ENCODE results near the gene ADAM15.

ADAM15 gene

DNA sequence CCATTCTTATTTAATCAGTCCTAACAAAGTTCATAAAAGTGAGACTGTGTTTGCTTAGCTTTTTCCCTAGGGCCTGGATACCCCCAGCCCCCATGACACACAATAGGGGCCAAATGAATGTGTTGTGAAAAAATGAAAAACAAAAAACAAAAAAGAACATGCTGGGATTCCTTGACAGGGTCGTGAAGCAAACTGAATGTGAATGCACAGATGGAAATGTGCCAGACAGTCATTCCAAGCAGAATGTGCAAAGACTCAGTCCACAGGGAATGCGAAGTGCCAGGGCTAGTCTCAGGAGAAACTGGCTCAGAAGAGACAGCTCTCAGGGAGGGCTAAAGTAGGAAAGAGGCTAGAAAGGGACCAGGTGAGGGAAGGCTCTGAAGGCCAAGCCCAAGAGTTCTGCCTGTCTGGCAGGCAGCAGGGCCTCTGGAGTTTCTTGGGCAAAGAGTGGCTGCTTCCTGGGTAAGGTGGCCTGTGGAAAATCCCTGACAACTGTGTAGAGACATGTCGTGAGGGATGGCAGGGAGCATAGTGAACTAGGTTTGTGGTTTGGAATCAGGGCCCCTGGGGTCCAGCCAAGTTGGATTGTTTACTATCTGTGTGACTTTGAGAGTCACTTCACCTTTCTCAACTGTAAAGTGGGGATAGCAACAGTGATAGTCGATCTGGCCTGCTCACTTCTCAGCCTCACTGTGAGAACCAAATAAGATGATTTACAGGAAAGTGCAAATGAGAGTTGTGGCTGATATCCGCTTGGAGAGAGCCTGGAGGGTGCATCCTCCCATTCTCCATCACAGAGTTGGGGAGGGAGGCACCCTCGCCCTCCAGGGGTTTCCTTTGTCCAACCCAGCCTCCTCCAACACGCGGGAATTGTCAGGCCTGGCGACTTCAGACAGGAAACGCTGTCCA is 1.2 kb upstream of the ADAM15 start:
- DNase-seq (ENCODE audit: low read depth in 1 of 2, low spot score in 1 of 2) = no peak

GRCh38 chr1:155051342-155051776 is 243 bp downstream of the ADAM15 start:
- no peak for DNase-seq (ENCODE audit: low read depth in 1 of 2, low spot score in 1 of 2)

GRCh38 chr1:155051777-155052398 is 772 bp downstream of the ADAM15 start:
- no peak for DNase-seq (ENCODE audit: low read depth in 1 of 2, low spot score in 1 of 2)

GRCh38 chr1:155052439-155053395 is 1.6 kb downstream of the ADAM15 start:
- DNase-seq (ENCODE audit: low read depth in 1 of 2, low spot score in 1 of 2) = no peak

DNA sequence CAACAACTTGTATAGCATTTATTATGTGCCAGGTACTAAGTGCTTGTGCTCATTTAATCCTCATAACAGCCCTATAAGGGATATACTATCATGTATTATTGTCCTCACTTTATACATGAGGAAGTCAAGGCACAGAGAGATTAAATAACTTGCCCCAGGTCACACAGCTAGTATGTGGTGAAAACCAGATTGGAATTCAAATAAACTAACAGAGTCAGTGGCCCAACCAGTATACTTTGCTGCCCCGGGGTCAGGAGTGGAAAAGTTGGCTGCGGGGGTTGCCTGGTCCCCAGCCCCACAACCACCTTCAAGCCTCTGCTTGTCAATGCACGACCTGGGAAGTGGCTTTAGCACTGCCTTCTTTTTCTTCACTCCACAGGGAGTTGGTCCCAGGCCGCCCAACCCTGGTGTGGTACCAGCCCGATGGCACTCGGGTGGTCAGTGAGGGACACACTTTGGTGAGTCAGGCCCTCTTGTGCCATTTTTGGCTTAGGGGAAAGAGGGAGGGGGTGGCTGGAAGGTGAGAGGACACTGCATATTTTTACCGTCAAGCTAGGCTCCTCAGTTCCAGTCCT is 2.5 kb downstream of the ADAM15 start:
- DNase-seq (ENCODE audit: low read depth in 1 of 2, low spot score in 1 of 2) = no peak

- DNase-seq (ENCODE audit: low read depth in 1 of 2, low spot score in 1 of 2) = no peak
Observed at GRCh38 chr1:155057104-155057503, 6.0 kb downstream of the ADAM15 start.

DNA sequence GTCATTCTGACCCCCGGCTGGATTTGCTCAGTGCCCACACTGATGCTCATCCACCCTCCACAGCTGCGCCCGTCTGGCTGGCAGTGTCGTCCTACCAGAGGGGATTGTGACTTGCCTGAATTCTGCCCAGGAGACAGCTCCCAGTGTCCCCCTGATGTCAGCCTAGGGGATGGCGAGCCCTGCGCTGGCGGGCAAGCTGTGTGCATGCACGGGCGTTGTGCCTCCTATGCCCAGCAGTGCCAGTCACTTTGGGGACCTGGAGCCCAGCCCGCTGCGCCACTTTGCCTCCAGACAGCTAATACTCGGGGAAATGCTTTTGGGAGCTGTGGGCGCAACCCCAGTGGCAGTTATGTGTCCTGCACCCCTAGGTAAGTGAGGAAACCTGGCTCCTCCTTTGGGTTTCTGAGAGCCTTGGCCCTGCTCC is 6.7 kb downstream of the ADAM15 start:
- DNase-seq (ENCODE audit: low read depth in 1 of 2, low spot score in 1 of 2) = no peak

DNA sequence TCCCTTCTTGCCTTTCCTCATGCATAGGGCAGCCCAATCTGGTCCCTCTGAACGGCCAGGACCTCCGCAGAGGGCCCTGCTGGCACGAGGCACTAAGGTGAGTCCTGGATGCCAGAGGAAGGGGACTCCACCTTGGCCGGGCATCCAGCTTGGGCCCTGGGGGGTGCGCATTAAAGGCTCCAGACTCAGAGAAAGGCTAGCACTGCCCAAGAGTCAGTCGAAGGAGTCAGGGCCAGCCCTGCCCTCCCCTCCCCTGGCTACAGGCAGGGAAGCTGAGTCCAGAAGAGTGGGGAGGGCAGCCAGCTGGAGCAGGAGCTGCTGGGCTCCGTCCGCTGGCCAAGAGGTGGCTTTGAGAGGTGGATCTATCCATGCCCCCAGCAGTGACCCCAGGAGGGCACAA is 9.6 kb downstream of the ADAM15 start:
- no peak for DNase-seq (ENCODE audit: low read depth in 1 of 2, low spot score in 1 of 2)

GRCh38 chr1:155061381-155062150 is 10.4 kb downstream of the ADAM15 start:
- peak; percentile 87 to 94 for DNase-seq (ENCODE audit: low read depth in 1 of 2, low spot score in 1 of 2)

GRCh38 chr1:155062151-155062686 is 11.1 kb downstream of the ADAM15 start:
- no peak for DNase-seq (ENCODE audit: low read depth in 1 of 2, low spot score in 1 of 2)

- DNase-seq (ENCODE audit: low read depth in 1 of 2, low spot score in 1 of 2) = peak; percentile 54 to 71
Observed at GRCh38 chr1:155062702-155063411, 11.7 kb downstream of the ADAM15 start.

DNA sequence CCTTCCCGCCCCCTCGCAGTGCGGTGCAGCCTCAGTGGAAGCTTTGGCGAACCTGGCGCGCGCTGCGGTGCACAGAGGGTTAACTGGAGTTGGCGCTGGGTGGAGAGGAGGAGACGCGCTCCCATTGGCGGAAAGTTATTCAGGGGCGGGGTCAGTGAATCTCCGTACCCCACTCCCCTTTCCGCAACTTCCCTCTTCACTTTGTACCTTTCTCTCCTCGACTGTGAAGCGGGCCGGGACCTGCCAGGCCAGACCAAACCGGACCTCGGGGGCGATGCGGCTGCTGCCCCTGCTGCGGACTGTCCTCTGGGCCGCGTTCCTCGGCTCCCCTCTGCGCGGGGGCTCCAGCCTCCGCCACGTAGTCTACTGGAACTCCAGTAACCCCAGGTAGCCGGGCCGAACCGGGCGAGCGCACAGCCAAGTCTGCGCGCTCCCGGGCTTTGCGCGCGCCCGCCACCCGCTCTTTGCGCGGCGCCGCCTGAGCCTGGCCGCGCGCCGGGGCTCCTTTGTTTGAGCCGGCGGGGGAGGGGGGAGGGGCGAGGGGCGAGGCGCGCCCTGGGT is 12.5 kb downstream of the ADAM15 start, which contains the start of gene EFNA4:
Gene EFNA4 (plus strand): TSS at position 191 of the 561 bp plus-strand sequence. CDS start 84 bp downstream, at position 275.
- DNase-seq (ENCODE audit: low read depth in 1 of 2, low spot score in 1 of 2) = peak; percentile 59 to 67

DNA sequence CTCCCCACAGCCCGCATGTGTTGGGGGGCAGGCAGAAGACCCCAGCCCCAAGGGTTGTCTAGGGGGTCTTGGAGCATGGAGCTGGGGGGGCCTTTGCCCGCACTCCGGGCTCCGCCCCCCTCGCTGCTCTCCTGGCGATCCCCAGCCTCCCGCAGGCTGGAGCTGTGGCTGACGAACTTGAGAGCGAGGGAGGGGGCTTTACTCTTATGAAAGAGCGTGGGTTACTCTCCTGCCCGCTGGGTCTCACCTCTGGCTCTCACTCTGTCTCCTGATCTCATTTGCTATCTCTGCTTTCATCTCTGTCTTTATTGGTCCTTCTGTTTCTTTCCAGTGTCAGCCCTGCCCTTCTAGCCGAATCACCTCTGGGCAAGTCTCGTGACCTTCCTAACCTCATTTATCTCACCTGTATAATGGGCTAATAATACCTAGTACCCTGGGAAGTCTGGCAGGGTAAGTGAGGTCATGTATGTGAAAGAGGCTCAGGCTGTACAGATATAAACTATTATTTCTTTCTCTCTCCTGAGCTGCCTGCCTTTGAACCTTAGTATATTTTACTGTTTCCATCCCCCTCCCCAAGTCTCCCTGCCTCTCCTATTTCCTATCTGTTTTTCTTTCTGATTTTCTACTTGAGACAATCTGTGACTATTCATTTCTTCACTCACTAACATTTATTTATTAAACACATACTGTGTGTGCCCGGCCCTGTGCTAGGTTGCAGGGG is 13.2 kb downstream of the ADAM15 start:
- DNase-seq (ENCODE audit: low read depth in 1 of 2, low spot score in 1 of 2) = no peak

- no peak for DNase-seq (ENCODE audit: low read depth in 1 of 2, low spot score in 1 of 2)
Observed at GRCh38 chr1:155064832-155065429, 13.8 kb downstream of the ADAM15 start.

DNA sequence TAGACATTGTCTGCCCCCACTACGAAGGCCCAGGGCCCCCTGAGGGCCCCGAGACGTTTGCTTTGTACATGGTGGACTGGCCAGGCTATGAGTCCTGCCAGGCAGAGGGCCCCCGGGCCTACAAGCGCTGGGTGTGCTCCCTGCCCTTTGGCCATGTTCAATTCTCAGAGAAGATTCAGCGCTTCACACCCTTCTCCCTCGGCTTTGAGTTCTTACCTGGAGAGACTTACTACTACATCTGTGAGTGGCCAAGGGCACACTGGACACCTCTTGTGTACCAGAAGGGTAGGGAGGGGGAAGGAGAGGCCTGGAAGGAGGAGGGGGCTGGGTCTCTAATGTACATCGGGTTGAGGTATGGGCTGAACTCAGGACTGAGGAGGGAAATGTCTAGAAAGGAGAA is 15.7 kb downstream of the ADAM15 start:
- no peak for DNase-seq (ENCODE audit: low read depth in 1 of 2, low spot score in 1 of 2)

DNA sequence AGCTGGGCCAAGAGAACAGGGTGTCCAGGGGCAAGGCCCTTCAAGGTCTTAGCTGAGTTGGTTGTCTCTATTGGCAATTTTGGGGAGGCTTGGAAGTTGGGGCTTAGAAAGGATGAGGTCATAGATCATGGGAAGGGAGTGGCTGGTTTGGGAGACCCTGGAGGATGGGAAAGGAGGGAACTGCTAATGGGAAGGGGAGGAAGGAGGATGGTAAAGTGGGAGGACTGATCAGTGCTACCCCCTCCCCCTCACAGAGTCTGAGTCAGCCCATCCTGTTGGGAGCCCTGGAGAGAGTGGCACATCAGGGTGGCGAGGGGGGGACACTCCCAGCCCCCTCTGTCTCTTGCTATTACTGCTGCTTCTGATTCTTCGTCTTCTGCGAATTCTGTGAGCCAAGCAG is 17.5 kb downstream of the ADAM15 start:
- DNase-seq (ENCODE audit: low read depth in 1 of 2, low spot score in 1 of 2) = no peak

DNA sequence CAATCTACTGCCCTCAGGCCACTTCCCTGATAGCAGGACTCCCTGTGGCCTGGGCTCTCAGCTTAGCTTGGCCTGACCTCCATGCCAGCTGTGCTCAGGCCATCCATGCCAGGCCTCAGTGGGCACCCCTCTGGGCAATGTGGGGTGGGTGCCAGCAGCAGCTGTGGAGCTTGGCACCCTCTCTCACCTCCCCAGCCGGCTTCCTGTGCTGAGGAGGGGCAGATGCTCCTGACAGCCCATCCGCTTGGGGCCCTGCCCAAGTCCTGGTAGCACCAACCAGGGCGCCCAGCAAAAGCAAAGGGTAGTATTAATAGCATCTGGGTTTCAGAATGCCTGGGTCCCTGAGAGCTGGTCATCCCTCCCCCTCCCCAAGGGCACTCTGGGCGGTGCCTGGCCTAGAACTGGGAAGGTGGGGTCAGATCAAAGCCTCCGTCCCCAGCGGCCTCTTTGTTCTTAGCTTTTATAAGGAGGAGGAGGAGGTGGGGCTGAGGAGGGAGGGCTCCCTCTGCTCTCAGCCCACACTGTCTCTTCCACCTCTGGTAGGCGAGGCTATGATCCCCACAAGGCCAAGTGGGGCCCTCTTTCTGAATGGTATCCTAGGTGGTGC is 18.5 kb downstream of the ADAM15 start:
- no peak for DNase-seq (ENCODE audit: low read depth in 1 of 2, low spot score in 1 of 2)
